Uterus (tissue), 2 donors: Measurements from ENCODE around the gene CACNA1B.

ENCODE experiments used
- POLR2A ChIP-seq, 2 donors: fragments of 450-650 bp; IDR thresholded peaks; one replicate each; pipeline ENCODE4 v1.6.1; 2016; ENCODE audit warnings: antibody characterized with exemption in 2 of 2, mild to moderate bottlenecking in 1 of 2, moderate library complexity in 1 of 2
- TF ChIP-seq, protein P1 (sequence below), 4 experiments: fragments of 200-600 bp in 2 of 4; fragments of 450-650 bp in 2 of 4; sonication (generic) in 2 of 4; IDR thresholded peaks; one replicate each; pipeline ENCODE4 v1.5.1; 2016 to 2019; ENCODE audit warnings: antibody characterized with exemption in 4 of 4, mild to moderate bottlenecking in 2 of 4, moderate library complexity in 1 of 4

- TF ChIP-seq, protein P1, sequence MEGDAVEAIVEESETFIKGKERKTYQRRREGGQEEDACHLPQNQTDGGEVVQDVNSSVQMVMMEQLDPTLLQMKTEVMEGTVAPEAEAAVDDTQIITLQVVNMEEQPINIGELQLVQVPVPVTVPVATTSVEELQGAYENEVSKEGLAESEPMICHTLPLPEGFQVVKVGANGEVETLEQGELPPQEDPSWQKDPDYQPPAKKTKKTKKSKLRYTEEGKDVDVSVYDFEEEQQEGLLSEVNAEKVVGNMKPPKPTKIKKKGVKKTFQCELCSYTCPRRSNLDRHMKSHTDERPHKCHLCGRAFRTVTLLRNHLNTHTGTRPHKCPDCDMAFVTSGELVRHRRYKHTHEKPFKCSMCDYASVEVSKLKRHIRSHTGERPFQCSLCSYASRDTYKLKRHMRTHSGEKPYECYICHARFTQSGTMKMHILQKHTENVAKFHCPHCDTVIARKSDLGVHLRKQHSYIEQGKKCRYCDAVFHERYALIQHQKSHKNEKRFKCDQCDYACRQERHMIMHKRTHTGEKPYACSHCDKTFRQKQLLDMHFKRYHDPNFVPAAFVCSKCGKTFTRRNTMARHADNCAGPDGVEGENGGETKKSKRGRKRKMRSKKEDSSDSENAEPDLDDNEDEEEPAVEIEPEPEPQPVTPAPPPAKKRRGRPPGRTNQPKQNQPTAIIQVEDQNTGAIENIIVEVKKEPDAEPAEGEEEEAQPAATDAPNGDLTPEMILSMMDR (IDR thresholded peaks at IDR 0.05), result no peak
- no peak for TF ChIP-seq POLR2A (IDR thresholded peaks at IDR 0.05)
Observed at GRCh38 chr9:137838576-137838975, 39.0 kb upstream of the CACNA1B start.
